Dedifferentiated amniotic fluid mesenchymal stem cell (primary cell): ENCODE measurements around the gene SMAD6.
A peak's percentile ranks its signal among the peaks of the same experiment; 100 is the strongest.

Experiments
- DNase-seq: peaks from one replicate; pipeline ENCODE4 v3.0.0-alpha.2; 2016; ENCODE audit errors: extremely low spot score

Gene SMAD6

DNA sequence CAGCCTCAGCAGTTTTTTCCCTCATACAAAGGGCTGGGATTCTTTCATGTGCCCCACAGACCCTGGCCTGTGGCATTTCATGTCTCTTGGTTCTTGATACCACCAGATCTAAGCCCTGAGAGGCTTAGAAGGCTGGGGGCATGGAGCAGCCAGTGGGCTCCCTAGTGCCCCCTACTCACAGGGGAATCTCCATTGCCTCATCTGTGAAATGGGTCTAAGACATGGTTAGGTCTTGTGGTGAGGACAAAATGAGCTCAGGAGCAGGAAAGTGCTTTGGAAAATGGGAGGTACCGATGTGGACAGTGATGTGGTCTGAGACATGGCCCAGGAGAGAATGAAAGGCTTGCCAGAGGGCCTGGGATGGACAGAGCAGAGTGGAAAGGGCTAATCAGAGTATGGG lies 94.3 kb downstream of the SMAD6 start:
- DNase-seq = no peak

DNA sequence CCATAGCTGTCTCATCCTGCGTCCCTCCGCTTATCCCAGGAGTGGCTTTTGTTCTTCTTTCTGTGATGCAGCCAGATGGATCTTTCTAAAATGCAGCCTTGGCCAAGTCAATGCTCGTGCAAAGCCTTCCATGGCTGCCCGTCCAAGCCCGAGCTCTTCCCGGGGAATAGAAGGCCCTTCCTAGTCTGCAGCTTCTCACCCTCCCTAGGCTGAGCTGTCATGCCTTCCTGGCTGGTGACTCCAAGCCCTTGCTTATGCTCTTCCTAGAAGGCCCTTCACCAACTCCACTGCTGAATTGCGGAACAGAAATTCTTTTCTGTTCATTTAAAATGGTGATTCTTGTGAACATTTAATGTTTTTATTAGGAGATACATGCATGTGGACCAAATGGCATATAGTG lies 95.9 kb downstream of the SMAD6 start:
- no peak for DNase-seq

GRCh38 chr15:66798426-66799061 lies 96.5 kb downstream of the SMAD6 start:
- peak; percentile 71 for DNase-seq

DNA sequence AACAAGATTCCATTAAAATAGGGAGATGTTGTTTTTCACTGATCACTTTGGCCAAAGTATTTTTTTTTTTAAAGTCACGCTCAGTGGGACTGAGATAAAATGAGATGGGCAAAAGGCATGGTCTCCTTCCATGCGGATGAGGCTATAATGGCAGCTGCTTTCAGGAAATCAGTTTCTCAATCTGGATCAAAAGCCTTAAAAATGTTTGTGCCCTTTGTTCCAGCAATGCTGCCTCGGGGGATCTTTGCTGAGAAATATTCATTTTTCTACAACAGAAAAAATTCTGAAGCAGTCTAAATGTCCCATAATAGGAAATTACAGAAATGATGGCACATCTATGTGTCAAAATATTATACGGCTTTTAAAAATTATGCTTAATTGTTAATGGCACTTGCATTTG lies 97.2 kb downstream of the SMAD6 start:
- no peak for DNase-seq

DNA sequence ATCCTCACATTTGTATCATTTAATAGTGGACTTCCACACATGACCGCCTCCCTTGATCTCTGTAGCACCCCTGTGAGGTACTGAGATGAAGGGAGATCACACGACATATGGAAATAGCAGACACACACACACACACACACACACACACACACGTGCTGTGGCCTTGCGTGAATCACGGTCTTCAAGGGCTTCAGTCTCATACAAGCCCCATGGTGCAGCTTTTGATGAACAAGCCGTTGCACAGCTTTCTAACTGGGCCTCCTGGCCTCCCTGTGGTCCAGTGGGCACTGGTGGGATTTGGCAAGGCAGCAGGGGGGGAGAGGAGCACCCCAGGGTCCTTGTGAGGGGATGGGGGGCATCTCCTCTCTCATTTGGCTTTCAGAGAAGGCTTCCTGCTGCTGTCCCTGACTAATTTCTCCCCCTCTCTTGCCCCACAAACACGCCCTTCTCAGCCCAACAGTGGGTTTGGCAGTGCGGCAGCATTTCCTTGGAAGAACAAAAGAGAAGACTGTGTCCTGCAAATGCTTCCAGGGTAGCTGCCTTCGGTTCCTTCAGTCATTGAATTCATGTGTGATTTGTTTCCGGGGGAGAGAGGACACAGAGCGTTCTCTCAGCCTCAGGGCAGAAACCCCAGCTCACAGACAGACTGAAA lies 98.7 kb downstream of the SMAD6 start:
- DNase-seq = no peak

DNA sequence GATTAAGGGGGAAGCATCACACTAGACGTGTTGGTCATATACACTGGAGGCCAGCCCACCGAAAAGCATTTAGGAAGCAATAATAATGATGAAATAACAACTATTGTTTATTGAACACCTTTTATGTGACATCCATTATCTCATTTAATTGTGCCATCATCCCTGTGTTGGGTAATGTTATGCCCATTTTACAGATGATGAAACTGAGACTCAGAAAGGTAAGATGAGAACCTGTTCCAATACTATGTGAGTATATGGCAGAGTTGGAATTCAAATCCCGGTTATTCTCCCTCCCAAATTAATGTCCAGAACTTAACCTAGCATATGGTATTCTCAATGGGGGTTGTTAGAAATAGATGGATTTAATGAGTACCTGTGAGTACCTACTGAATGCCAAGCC lies 99.2 kb downstream of the SMAD6 start:
- no peak for DNase-seq

DNA sequence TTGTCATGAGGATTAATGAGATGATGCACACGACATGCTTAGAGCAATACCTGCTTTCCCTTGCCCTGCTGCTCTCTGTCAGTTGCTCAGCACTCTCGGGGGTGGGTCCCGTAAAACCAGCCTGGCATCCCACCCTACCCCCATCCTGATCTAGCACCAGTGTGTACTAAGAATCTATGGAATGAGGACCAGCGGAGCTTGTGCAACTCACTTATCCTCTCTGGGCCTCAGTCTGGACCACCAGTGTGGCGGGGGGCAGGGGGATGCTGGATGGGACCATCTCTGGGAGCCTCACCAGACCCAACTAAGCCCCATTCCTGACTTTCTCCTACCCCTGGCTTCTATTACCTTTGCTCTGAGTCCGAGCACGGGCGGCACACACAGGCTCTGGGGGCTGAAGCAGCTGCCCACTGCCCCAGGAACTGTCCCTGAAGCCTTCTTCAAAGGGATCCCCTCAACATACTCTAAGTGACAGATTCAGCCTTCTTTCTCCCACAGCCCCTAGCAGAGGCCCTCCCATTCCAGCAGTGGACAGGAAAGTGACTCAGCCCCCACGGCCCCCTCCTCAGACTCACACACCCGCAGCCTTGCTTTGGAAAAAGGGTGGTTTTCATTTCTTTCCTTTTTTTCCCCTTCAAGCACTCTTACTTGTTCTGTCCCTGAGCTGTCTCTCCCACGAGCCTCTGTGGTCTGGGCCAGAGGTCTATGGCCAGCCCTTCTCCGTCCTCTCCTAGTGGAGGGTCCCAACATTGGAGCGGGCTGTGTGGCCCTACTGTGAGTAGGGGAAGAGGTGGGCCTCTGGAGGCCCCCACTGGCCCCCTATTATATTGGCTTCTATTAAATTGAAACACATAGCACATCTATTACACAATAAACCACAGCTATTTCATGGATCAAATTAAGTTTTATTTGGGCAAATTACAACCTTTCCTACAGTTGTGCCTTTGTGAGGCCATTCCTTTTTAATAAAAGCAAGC lies 100.3 kb downstream of the SMAD6 start:
- peak; percentile 60 for DNase-seq

- DNase-seq = peak; percentile 93
Measured at GRCh38 chr15:66803182-66803729, 101.2 kb downstream of the SMAD6 start.

DNA sequence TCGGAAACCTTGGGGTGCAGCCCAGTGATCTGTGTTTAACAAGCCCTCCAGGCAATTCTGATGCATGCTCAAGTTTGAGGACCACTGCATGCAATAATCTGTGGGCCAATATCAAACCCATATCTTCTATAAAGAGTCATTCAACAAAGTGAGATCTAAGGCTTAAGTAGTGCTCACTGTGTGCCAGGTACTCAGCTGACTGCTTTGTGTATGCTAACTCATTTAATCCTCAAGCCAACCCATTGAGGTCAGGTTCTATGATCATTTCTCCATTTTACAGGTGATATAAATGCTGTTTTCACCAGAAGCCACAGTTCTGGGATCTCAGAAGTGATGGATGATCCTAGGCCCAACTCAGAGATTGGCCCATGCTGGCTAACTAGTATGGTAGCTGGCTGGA lies 101.7 kb downstream of the SMAD6 start:
- no peak for DNase-seq

- no peak for DNase-seq
Measured at GRCh38 chr15:66805202-66805885, 103.3 kb downstream of the SMAD6 start.

DNA sequence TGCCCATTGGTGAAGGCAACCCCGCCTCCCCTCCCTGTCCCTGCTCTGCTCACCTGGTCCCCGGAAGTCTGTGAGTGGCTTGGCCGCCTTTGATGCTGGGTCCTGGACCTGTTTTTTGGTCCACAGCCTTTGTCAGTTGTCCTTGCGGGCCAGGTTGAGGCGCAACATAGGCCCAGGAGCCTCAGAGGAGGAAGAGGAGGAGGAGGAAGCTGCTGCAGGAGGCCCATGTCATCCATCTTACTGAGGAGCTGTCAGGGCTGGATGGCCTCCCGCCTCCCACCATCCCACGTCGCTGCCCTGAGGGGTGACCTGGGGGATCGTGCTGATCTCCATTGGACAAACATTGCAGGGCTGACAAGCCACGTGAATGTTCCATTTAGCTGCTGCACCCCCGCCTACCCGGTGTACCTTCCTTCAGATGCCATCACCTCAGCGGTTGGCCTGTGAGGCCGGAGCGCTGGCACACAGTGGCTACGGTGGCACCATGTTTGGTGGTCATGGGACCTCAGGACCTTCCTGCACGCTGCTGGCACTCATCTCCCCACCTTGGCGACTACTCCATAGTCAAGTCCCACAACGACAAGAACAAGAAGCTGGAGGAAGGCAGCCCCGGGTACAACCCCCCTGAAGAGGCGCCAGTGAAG lies 106.3 kb downstream of the SMAD6 start:
- DNase-seq = no peak

GRCh38 chr15:66809664-66810063 lies 107.6 kb downstream of the SMAD6 start:
- no peak for DNase-seq

GRCh38 chr15:66815318-66815717 lies 113.3 kb downstream of the SMAD6 start:
- no peak for DNase-seq

GRCh38 chr15:66816201-66816600 lies 114.2 kb downstream of the SMAD6 start:
- no peak for DNase-seq

DNA sequence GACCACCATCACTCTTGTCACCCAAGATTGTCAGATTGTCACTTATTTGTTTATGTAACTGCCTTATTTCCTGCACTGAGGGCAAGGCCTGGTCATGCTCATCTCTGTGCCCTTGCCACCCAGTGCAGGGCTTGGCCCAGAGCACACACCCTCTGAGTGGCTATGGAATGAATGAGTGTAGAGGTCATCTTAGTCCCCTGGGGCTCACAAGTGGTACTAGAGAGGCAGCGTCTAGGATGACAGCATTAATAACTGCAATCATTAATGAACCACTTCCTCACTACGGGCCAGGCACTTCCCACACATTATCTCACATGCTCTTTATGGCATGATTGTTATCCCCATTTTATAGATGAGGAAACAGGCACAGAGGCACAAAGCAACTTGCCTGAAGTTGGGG lies 117.0 kb downstream of the SMAD6 start:
- no peak for DNase-seq

- DNase-seq = no peak
Measured at GRCh38 chr15:66820481-66821176, 118.6 kb downstream of the SMAD6 start.

DNA sequence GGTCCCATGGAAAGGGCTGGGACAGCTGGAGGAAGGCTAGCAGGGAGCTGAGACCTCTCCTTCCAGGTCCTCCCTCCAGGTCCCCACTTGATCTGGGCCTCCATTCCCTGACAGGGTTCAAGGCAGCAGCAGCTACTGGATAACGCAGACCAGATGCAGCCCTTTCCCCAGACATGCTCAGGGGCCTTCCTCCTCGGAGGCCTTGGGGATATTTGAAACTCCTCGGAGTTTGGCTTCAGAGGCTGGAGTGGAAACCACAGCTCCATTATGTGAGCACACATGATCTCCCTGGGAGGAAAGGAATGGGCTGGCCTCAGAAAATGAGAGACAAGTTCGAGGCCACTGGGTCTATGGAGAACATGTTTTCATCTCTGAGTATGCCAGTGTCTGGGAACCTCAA lies 119.3 kb downstream of the SMAD6 start:
- no peak for DNase-seq

DNA sequence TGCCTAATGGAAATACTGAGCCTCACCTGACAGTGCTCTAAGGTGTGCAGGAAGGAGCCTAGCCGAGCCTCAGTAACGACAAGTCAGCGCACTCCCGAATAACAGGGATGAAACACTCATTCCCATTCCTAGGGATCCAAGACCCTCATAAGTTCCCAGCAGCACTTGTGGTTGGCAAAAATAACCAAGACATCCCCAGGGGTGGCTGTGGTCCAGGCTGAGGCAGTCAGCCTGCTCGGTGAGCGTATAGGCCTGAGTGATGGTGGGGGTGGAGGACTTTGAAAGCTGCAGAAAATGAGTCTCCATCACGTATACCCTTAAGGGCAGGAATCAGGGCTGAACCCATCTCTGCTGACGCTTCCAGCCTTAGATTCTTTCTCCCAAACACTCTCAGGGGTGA lies 120.1 kb downstream of the SMAD6 start:
- no peak for DNase-seq

DNA sequence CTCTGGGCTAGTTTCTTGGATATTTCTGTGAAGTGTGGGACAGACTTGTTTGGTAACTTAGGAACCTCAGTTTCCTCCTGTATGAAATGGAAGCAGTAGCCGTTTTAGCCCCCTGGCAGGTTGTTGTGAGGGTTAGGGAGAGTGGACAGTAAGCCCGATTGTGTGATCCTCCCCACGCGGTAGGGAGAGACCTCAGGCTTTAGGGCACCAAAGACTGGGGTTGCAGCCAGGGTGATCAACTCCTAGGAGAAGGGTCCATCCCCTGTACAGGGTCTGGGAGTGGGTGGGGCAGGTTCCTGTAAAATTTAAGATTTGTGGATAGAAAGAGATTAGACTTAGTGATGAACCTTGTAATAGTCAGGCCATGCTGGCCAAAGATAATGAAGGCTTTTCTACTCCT lies 120.5 kb downstream of the SMAD6 start:
- no peak for DNase-seq

- DNase-seq = no peak
Measured at GRCh38 chr15:66823601-66824000, 121.6 kb downstream of the SMAD6 start.

GRCh38 chr15:66824424-66824823 lies 122.4 kb downstream of the SMAD6 start:
- no peak for DNase-seq
